PC-9 (cell line): Measurements from ENCODE around the gene SLX9. TPM values are rescaled to one million over a fixed set of nuclear protein-coding genes. Genes with fewer than 3 reads are reported as not detected.

Experiments used
- BruUV-seq: library from RNA; stranded (reverse); fragments of 400-500 nt; replicated peaks from 2 replicates; lab custom pipeline; 2021; lab: Mats Ljungman, UMichigan
- CTCF ChIA-PET: fragments of 300-600 bp; sonication (Branson Sonifier 250); formaldehyde crosslinking; loops from one replicate; lab custom pipeline; 2022; ENCODE audit warnings: antibody characterized with exemption; lab: Charles Lee
- POLR2A ChIA-PET: fragments of 300-600 bp; sonication (Branson Sonifier 250); formaldehyde crosslinking; loops from one replicate; lab custom pipeline; 2022; ENCODE audit warnings: antibody characterized with exemption; ENCODE audit not compliant: unreplicated experiment; lab: Charles Lee
- DNase-seq, 2 experiments: peaks; one replicate each; pipeline versions ENCODE4 v3.0.0 to v3.0.0-alpha.2; 2015 to 2022; ENCODE audit warnings: mixed read lengths in 1 of 2
- H2AFZ ChIP-seq: fragments of 200-600 bp; sonication (generic); 2 replicates; pipeline ENCODE4 v1.8.1; 2017; ENCODE audit warnings: antibody characterized with exemption
- H3F3A ChIP-seq: fragments of 200-600 bp; sonication (generic); 2 replicates; pipeline ENCODE4 v1.8.1; 2017; ENCODE audit warnings: antibody characterized with exemption, mild to moderate bottlenecking, low read depth; ENCODE audit not compliant: insufficient read depth
- H3K27ac ChIP-seq: fragments of 200-600 bp; sonication (generic); 2 replicates; pipeline ENCODE4 v1.6.1; 2016; ENCODE audit warnings: mixed run types
- H3K27me3 ChIP-seq: fragments of 200-600 bp; sonication (generic); 2 replicates; pipeline ENCODE4 v1.6.1; 2016; ENCODE audit warnings: low read depth, mixed run types; ENCODE audit not compliant: insufficient read depth
- H3K36me3 ChIP-seq: fragments of 200-600 bp; sonication (generic); 2 replicates; pipeline ENCODE4 v1.6.1; 2016; ENCODE audit warnings: low read depth, mixed run types
- H3K4me1 ChIP-seq: fragments of 200-600 bp; sonication (generic); replicated peaks from 2 replicates; pipeline ENCODE4 v1.6.1; 2016; ENCODE audit warnings: mixed run types; ENCODE audit not compliant: insufficient read depth
- H3K4me2 ChIP-seq: fragments of 200-600 bp; sonication (generic); 2 replicates; pipeline ENCODE4 v1.6.1; 2017; ENCODE audit warnings: mixed run types
- H3K4me3 ChIP-seq: fragments of 200-600 bp; sonication (generic); 2 replicates; pipeline ENCODE4 v1.6.1; 2016; ENCODE audit warnings: mixed run types
- H3K79me2 ChIP-seq: fragments of 200-600 bp; sonication (generic); 2 replicates; pipeline ENCODE4 v1.6.1; 2017; ENCODE audit warnings: low read depth, mixed run types
- H3K9me2 ChIP-seq: fragments of 200-600 bp; sonication (generic); 2 replicates; pipeline ENCODE4 v1.8.1; 2017; ENCODE audit warnings: mild to moderate bottlenecking; ENCODE audit not compliant: insufficient read depth
- H3K9me3 ChIP-seq: fragments of 200-600 bp; sonication (generic); 2 replicates; pipeline ENCODE4 v1.8.1; 2016; ENCODE audit warnings: low read depth; ENCODE audit not compliant: insufficient read depth
- H4K20me1 ChIP-seq: fragments of 200-600 bp; sonication (generic); 2 replicates; pipeline ENCODE4 v1.8.1; 2017; ENCODE audit not compliant: insufficient read depth
- EZH2 ChIP-seq: fragments of 200-600 bp; sonication (generic); IDR thresholded peaks from 2 replicates; pipeline ENCODE4 v1.8.0; 2017; ENCODE audit warnings: antibody characterized with exemption, low read depth
- intact Hi-C: fragments of 100-400 bp; cut with micrococcal nuclease; formaldehyde crosslinking; loops from one replicate; pipeline ENCODE4 v1.10.0; 2022; ENCODE audit not compliant: unreplicated experiment
- total RNA-seq: library from RNA; stranded (reverse); gene quantifications from 2 replicates; pipeline ENCODE4 v1.2.3, GENCODE V29; 2021
- TF ChIP-seq, protein P1 (sequence below): fragments of 200-600 bp; sonication (generic); conservative IDR thresholded peaks from 2 replicates; pipeline ENCODE4 v1.6.1; 2017; ENCODE audit warnings: mixed run types, antibody characterized with exemption, mild to moderate bottlenecking, moderate library complexity

The SLX9 gene
- total RNA-seq, 1 experiment from 2014 or later: 22.8 TPM

GRCh38 chr21:44917446-44918106 is 22.3 kb upstream of the SLX9 start:
- Histone ChIP-seq H3K9me3 (no peaks in the 10 kb centered on the region), H2AFZ (no peak overlapping the region), H3K27ac (peak overlapping the region; percentile 94), H3K79me2 (peaks cover 7% of the 10 kb centered on the region), H3K36me3 (no peaks in the 10 kb centered on the region), H3K9me2 (no peaks in the 10 kb centered on the region), H3F3A (peaks cover 41% of the 10 kb centered on the region), H3K4me2 (peak overlapping the region; percentile 76), H3K27me3 (no peaks in the 10 kb centered on the region), H4K20me1 (no peaks in the 10 kb centered on the region), H3K4me1 (peaks cover 53% of the 10 kb centered on the region), H3K4me3 (0 out of 2 replicates have a peak overlapping the region, but pooled peaks have one; percentile 46)
- ChIA-PET CTCF (interaction anchor here (0.6 kb wide), 1 partner anchor 471 kb away, joined by 3 read pairs; no protein-coding TSS in a partner anchor), POLR2A (interaction anchor here (0.6 to 1.5 kb wide), 2 partner anchors 10 to 12 kb away, joined by 10 to 23 read pairs; no protein-coding TSS in a partner anchor)
- no TSS peak for BruUV-seq
- DNase-seq: no peak
- TF ChIP-seq, protein P1, sequence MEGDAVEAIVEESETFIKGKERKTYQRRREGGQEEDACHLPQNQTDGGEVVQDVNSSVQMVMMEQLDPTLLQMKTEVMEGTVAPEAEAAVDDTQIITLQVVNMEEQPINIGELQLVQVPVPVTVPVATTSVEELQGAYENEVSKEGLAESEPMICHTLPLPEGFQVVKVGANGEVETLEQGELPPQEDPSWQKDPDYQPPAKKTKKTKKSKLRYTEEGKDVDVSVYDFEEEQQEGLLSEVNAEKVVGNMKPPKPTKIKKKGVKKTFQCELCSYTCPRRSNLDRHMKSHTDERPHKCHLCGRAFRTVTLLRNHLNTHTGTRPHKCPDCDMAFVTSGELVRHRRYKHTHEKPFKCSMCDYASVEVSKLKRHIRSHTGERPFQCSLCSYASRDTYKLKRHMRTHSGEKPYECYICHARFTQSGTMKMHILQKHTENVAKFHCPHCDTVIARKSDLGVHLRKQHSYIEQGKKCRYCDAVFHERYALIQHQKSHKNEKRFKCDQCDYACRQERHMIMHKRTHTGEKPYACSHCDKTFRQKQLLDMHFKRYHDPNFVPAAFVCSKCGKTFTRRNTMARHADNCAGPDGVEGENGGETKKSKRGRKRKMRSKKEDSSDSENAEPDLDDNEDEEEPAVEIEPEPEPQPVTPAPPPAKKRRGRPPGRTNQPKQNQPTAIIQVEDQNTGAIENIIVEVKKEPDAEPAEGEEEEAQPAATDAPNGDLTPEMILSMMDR: no peak
- TF ChIP-seq EZH2: no peak
- intact Hi-C loops: no loop called here

GRCh38 chr21:44918107-44918470 is 21.7 kb upstream of the SLX9 start:
- Histone ChIP-seq H3K27ac (no peak overlapping the region), H3K4me3 (no peak overlapping the region), H3K36me3 (no peaks in the 10 kb centered on the region), H3K9me2 (no peaks in the 10 kb centered on the region), H3K27me3 (no peaks in the 10 kb centered on the region), H3F3A (peaks cover 41% of the 10 kb centered on the region), H4K20me1 (no peaks in the 10 kb centered on the region), H2AFZ (no peak overlapping the region), H3K4me1 (peaks cover 51% of the 10 kb centered on the region), H3K9me3 (no peaks in the 10 kb centered on the region), H3K4me2 (no peak overlapping the region), H3K79me2 (peaks cover 7% of the 10 kb centered on the region)
- no TSS peak for BruUV-seq
- ChIA-PET CTCF (no interaction called here), POLR2A (no interaction called here)
- TF ChIP-seq EZH2: no peak
- TF ChIP-seq, protein P1: no peak
- no peak for DNase-seq
- intact Hi-C loops: no loop called here

GRCh38 chr21:44918581-44919033 is 21.2 kb upstream of the SLX9 start:
- no peaks in the 10 kb centered on the region for H3K9me3 ChIP-seq
- no peak overlapping the region for H3K4me2 ChIP-seq
- no peaks in the 10 kb centered on the region for H3K27me3 ChIP-seq
- no peaks in the 10 kb centered on the region for H3K9me2 ChIP-seq
- peaks cover 39% of the 10 kb centered on the region for H3F3A ChIP-seq
- H4K20me1 ChIP-seq: no peaks in the 10 kb centered on the region
- POLR2A ChIA-PET: no interaction called here
- peaks cover 7% of the 10 kb centered on the region for H3K79me2 ChIP-seq
- H3K36me3 ChIP-seq: no peaks in the 10 kb centered on the region
- H2AFZ ChIP-seq: no peak overlapping the region
- no peak overlapping the region for H3K4me3 ChIP-seq
- no peak overlapping the region for H3K27ac ChIP-seq
- no peak for DNase-seq
- peaks cover 46% of the 10 kb centered on the region for H3K4me1 ChIP-seq
- TF ChIP-seq EZH2: no peak
- TF ChIP-seq, protein P1: no peak
- intact Hi-C loops: no loop called here
- CTCF ChIA-PET: no interaction called here
- BruUV-seq: no TSS peak
